PC-9 (cell line): ENCODE measurements around the gene MAST4. TPM values are rescaled to one million over a fixed set of nuclear protein-coding genes. Genes with fewer than 3 reads are reported as not detected.
A peak's percentile ranks its signal among the peaks of the same experiment; 100 is the strongest.

Experiments used
- Bru-seq: library from RNA; stranded (reverse); fragments of 400-500 nt; gene quantifications from one replicate; lab custom pipeline; 2021; lab: Mats Ljungman, UMichigan
- BruChase-seq, 2 experiments: library from RNA; stranded (reverse); fragments of 400-500 nt; gene quantifications; one replicate each; lab custom pipeline; 2021; lab: Mats Ljungman, UMichigan
- BruUV-seq: library from RNA; stranded (reverse); fragments of 400-500 nt; replicated peaks from 2 replicates; lab custom pipeline; 2021; lab: Mats Ljungman, UMichigan
- CTCF ChIA-PET: fragments of 300-600 bp; sonication (Branson Sonifier 250); formaldehyde crosslinking; loops from one replicate; lab custom pipeline; 2022; ENCODE audit warnings: antibody characterized with exemption; lab: Charles Lee
- POLR2A ChIA-PET: fragments of 300-600 bp; sonication (Branson Sonifier 250); formaldehyde crosslinking; loops from one replicate; lab custom pipeline; 2022; ENCODE audit warnings: antibody characterized with exemption; ENCODE audit not compliant: unreplicated experiment; lab: Charles Lee
- DNase-seq, 2 experiments: peaks; one replicate each; pipeline versions ENCODE4 v3.0.0 to v3.0.0-alpha.2; 2015 to 2022; ENCODE audit warnings: mixed read lengths in 1 of 2
- H2AFZ ChIP-seq: fragments of 200-600 bp; sonication (generic); 2 replicates; pipeline ENCODE4 v1.8.1; 2017; ENCODE audit warnings: antibody characterized with exemption
- H3F3A ChIP-seq: fragments of 200-600 bp; sonication (generic); 2 replicates; pipeline ENCODE4 v1.8.1; 2017; ENCODE audit warnings: antibody characterized with exemption, mild to moderate bottlenecking, low read depth; ENCODE audit not compliant: insufficient read depth
- H3K27ac ChIP-seq: fragments of 200-600 bp; sonication (generic); 2 replicates; pipeline ENCODE4 v1.6.1; 2016; ENCODE audit warnings: mixed run types
- H3K27me3 ChIP-seq: fragments of 200-600 bp; sonication (generic); 2 replicates; pipeline ENCODE4 v1.6.1; 2016; ENCODE audit warnings: low read depth, mixed run types; ENCODE audit not compliant: insufficient read depth
- H3K36me3 ChIP-seq: fragments of 200-600 bp; sonication (generic); 2 replicates; pipeline ENCODE4 v1.6.1; 2016; ENCODE audit warnings: low read depth, mixed run types
- H3K4me1 ChIP-seq: fragments of 200-600 bp; sonication (generic); replicated peaks from 2 replicates; pipeline ENCODE4 v1.6.1; 2016; ENCODE audit warnings: mixed run types; ENCODE audit not compliant: insufficient read depth
- H3K4me2 ChIP-seq: fragments of 200-600 bp; sonication (generic); 2 replicates; pipeline ENCODE4 v1.6.1; 2017; ENCODE audit warnings: mixed run types
- H3K4me3 ChIP-seq: fragments of 200-600 bp; sonication (generic); 2 replicates; pipeline ENCODE4 v1.6.1; 2016; ENCODE audit warnings: mixed run types
- H3K79me2 ChIP-seq: fragments of 200-600 bp; sonication (generic); 2 replicates; pipeline ENCODE4 v1.6.1; 2017; ENCODE audit warnings: low read depth, mixed run types
- H3K9me2 ChIP-seq: fragments of 200-600 bp; sonication (generic); 2 replicates; pipeline ENCODE4 v1.8.1; 2017; ENCODE audit warnings: mild to moderate bottlenecking; ENCODE audit not compliant: insufficient read depth
- H3K9me3 ChIP-seq: fragments of 200-600 bp; sonication (generic); 2 replicates; pipeline ENCODE4 v1.8.1; 2016; ENCODE audit warnings: low read depth; ENCODE audit not compliant: insufficient read depth
- H4K20me1 ChIP-seq: fragments of 200-600 bp; sonication (generic); 2 replicates; pipeline ENCODE4 v1.8.1; 2017; ENCODE audit not compliant: insufficient read depth
- EZH2 ChIP-seq: fragments of 200-600 bp; sonication (generic); IDR thresholded peaks from 2 replicates; pipeline ENCODE4 v1.8.0; 2017; ENCODE audit warnings: antibody characterized with exemption, low read depth
- intact Hi-C: fragments of 100-400 bp; cut with micrococcal nuclease; formaldehyde crosslinking; loops from one replicate; pipeline ENCODE4 v1.10.0; 2022; ENCODE audit not compliant: unreplicated experiment
- long read RNA-seq: library from polyadenylated mRNA; stranded (forward); transcript quantifications from one replicate; pipeline ENCODE4 v2.0.0, GENCODE V29; 2022
- total RNA-seq: library from RNA; stranded (reverse); gene quantifications from 2 replicates; pipeline ENCODE4 v1.2.3, GENCODE V29; 2021
- TF ChIP-seq, protein P1 (sequence below): fragments of 200-600 bp; sonication (generic); conservative IDR thresholded peaks from 2 replicates; pipeline ENCODE4 v1.6.1; 2017; ENCODE audit warnings: mixed run types, antibody characterized with exemption, mild to moderate bottlenecking, moderate library complexity

MAST4 gene
- total RNA-seq (13.3 and 19.3 TPM in 2 replicates), Bru-seq, nascent RNA (percentile 56 among the genes with signal in this experiment), BruChase-seq, experiment 1, labeled RNA remaining after a 2-hour chase (percentile 54 among the genes with signal in this experiment), BruChase-seq, experiment 2, labeled RNA remaining after a 6-hour chase (percentile 45 among the genes with signal in this experiment)
- long read RNA-seq, partial matches to known transcripts: 0 of 3 reads
- long read RNA-seq, other reads (novel, unspliced or antisense): 3 of 3 reads

DNA sequence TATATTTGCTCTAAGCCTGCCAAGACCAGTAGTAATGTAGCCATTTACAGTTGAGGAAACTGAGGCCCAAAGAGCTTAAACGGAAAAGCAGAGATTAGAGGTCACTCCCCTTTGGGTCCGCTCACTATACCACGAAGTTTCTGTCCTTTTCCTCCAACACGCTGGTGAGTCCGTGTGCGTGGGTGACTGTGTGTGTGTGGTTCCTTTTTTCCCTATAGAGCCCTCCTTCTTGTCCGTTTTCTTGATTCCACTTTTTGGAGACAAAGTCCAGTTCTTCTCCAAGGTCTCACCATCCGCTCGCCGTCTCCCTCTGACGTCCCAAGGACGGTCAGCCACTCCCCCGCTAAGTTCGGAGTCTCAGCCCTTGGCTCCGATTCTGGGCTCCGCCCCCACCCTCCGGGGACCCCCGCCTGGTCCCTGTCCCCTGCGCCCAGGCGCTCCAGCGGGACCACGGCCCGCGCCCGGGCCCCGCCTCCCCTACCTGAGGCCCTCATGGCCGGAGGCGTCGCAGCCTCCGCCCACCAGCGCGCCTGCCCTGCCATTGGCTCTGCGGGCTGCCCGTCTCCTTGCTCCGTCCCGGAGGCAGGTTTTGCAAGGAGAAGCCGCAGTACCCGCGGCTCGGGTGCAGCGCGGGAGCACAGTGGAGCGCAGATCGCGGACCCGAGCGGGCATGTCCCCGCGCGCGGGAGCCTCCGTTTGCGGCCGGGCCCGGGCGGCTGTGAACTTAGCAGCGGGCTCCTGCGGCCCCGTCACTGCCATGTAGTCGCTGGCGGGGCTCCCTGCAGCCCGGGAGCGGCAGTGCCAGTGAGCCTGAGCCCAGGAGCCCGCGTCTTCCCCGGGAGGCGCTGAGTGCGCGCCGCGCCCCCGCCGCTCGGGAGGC is at the start of gene MAST4:
Gene MAST4 (plus strand): TSS at position 638 of the 880 bp plus-strand sequence. CDS start 263 bp downstream, outside the sequence.
- no TSS peak for BruUV-seq
- Histone ChIP-seq H3K4me1 (no peaks in the 10 kb centered on the region), H3K27me3 (peaks cover 53% of the 10 kb centered on the region), H3K4me2 (peak within 1 kb of the TSS; percentile 77), H4K20me1 (no peaks in the 10 kb centered on the region), H3K79me2 (no peaks in the 10 kb centered on the region), H2AFZ (peak within 1 kb of the TSS; percentile 62; the same call in 1 of the 2 replicates), H3K9me3 (no peaks in the 10 kb centered on the region), H3F3A (no peaks in the 10 kb centered on the region), H3K27ac (no peak within 1 kb of the TSS), H3K4me3 (peak within 1 kb of the TSS; percentile 57), H3K36me3 (no peaks in the 10 kb centered on the region), H3K9me2 (no peaks in the 10 kb centered on the region)
- ChIA-PET CTCF (no interaction called here), POLR2A (no interaction called here)
- DNase-seq: peak; percentile 60 to 78
- intact Hi-C loops: no loop called here
- TF ChIP-seq, protein P1, sequence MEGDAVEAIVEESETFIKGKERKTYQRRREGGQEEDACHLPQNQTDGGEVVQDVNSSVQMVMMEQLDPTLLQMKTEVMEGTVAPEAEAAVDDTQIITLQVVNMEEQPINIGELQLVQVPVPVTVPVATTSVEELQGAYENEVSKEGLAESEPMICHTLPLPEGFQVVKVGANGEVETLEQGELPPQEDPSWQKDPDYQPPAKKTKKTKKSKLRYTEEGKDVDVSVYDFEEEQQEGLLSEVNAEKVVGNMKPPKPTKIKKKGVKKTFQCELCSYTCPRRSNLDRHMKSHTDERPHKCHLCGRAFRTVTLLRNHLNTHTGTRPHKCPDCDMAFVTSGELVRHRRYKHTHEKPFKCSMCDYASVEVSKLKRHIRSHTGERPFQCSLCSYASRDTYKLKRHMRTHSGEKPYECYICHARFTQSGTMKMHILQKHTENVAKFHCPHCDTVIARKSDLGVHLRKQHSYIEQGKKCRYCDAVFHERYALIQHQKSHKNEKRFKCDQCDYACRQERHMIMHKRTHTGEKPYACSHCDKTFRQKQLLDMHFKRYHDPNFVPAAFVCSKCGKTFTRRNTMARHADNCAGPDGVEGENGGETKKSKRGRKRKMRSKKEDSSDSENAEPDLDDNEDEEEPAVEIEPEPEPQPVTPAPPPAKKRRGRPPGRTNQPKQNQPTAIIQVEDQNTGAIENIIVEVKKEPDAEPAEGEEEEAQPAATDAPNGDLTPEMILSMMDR: no peak
- TF ChIP-seq EZH2: no peak

DNA sequence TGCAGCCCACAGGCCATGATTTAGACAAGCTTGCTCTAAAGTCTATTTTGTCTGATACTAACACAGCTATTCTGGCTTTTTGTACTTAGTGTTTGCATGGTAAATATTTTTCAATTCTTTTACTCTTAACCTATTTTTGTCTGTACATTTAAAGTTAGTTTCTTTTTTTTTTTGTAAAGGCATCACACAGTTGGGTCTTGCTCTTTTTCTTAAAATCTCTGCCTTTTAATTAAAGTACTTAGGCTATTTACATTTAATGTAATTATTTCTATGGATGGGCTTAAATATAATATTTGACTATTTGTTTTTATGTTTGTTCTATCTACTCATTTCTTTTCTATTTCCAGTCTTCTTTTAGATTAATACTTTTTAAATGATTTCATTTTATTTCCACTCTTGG is 49.7 kb upstream of the MAST4 start:
- no peaks in the 10 kb centered on the region for H3K4me1 ChIP-seq
- no peak overlapping the region for H3K27ac ChIP-seq
- intact Hi-C loops: no loop called here
- no peak overlapping the region for H3K4me2 ChIP-seq
- H3F3A ChIP-seq: no peaks in the 10 kb centered on the region; the same call in 1 of the 2 replicates
- H3K36me3 ChIP-seq: no peaks in the 10 kb centered on the region
- no peak for TF ChIP-seq EZH2
- TF ChIP-seq, protein P1: no peak
- CTCF ChIA-PET: no interaction called here
- BruUV-seq: no TSS peak
- POLR2A ChIA-PET: no interaction called here
- H3K9me3 ChIP-seq: no peaks in the 10 kb centered on the region
- no peak overlapping the region for H3K4me3 ChIP-seq
- H3K79me2 ChIP-seq: no peaks in the 10 kb centered on the region
- no peaks in the 10 kb centered on the region for H3K9me2 ChIP-seq
- H3K27me3 ChIP-seq: no peaks in the 10 kb centered on the region
- H2AFZ ChIP-seq: no peak overlapping the region
- H4K20me1 ChIP-seq: no peaks in the 10 kb centered on the region
- no peak for DNase-seq

DNA sequence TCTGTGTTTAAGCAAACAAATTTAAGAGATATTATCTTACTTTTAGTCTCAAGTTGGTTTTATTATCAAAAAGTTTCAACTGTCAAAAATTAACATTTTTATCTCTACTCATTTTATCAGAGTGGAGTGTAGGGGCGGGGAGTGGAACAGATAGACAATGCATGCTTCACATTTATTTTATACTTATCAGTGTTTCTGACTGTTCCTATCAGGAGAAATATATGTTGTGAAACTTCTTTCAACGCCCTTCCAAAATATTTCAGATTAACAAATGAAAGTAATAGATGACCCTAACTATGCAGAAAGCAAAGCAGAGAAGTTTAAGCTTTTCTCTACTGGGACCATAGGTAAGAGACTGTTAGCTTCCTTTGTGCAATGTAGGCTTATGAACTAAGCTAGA is 44.9 kb upstream of the MAST4 start:
- ChIA-PET CTCF (interaction anchor here (0.5 kb wide), 1 partner anchor 468 kb away, joined by 7 read pairs; no protein-coding TSS in a partner anchor), POLR2A (no interaction called here)
- Histone ChIP-seq H3F3A (no peaks in the 10 kb centered on the region), H3K9me2 (no peaks in the 10 kb centered on the region), H3K4me1 (no peaks in the 10 kb centered on the region), H2AFZ (no peak overlapping the region), H3K4me3 (no peak overlapping the region), H3K79me2 (no peaks in the 10 kb centered on the region), H3K36me3 (no peaks in the 10 kb centered on the region), H4K20me1 (no peaks in the 10 kb centered on the region), H3K27me3 (no peaks in the 10 kb centered on the region), H3K9me3 (no peaks in the 10 kb centered on the region), H3K27ac (no peak overlapping the region), H3K4me2 (no peak overlapping the region)
- TF ChIP-seq EZH2: no peak
- TF ChIP-seq, protein P1: no peak
- no peak for DNase-seq
- intact Hi-C loops: no loop called here
- no TSS peak for BruUV-seq
